ENCODE data around the gene DCT.

DCT gene

DNA sequence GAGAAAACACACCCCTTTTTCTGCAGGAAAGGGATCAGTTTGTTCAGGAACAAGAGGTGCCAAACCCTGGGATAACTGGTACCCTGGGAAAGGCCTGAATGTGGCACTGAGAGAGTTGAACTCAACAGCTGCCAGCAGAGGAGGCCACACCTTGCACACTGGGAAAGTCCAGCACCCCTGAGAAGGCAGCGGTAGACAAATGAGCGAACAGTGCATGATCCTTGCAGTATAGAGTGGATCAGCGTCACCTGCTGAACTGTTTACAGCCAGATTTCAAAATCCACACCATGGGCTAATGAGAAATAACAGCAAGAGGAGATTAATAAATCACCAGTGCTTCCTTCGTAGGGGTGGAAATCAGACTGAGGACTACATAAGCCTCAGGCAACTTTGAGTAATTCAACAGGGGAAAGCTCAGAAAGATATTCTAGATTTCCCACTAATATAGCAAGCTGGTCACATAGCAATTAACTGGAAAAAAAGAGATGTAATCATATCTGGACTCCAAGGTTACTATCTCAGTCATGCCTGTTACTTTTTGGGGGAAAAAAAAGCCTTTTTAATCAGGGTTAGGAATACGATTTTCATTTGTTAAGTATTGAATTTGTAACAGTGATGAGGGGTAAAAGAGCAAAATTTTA, 52.0 kb downstream of the DCT start:
- Mint-ChIP-seq H3K36me3 (ENCODE audit: low read depth) (peaks cover 3% of the 10 kb centered on the region), H3K27me3 (no peaks in the 10 kb centered on the region), H3K9me3 (peaks cover 3% of the 10 kb centered on the region), H3K4me3 (no peak overlapping the region), H3K27ac (no peak overlapping the region), H3K4me1 (peaks cover 18% of the 10 kb centered on the region)
- ATAC-seq (no peak), DNase-seq (no peak)

DNA sequence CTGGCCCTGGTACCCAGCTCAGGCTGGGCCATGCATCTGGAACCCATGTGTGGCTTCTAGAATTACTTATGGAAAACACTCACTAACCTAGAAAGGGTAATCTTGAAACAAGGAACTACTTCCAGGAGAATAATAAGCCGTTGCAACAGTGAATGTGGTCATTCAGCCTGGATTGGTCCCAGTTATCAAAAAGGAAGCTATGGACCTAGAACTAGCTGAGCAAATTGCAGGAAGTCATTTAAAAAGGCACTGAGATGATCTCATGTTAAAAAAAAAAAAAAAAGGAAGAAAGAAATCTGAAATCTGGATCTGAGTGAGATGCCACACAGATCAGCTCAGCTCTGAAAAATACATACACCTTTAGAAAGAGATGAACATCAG, 59.6 kb downstream of the DCT start:
- DNase-seq (no peak), ATAC-seq (no peak)
- Mint-ChIP-seq H3K36me3 (ENCODE audit: low read depth) (peaks cover 18% of the 10 kb centered on the region), H3K4me3 (no peak overlapping the region), H3K27ac (peak overlapping the region; percentile 98), H3K27me3 (no peaks in the 10 kb centered on the region), H3K9me3 (peaks cover 29% of the 10 kb centered on the region), H3K4me1 (peaks cover 50% of the 10 kb centered on the region)

DNA sequence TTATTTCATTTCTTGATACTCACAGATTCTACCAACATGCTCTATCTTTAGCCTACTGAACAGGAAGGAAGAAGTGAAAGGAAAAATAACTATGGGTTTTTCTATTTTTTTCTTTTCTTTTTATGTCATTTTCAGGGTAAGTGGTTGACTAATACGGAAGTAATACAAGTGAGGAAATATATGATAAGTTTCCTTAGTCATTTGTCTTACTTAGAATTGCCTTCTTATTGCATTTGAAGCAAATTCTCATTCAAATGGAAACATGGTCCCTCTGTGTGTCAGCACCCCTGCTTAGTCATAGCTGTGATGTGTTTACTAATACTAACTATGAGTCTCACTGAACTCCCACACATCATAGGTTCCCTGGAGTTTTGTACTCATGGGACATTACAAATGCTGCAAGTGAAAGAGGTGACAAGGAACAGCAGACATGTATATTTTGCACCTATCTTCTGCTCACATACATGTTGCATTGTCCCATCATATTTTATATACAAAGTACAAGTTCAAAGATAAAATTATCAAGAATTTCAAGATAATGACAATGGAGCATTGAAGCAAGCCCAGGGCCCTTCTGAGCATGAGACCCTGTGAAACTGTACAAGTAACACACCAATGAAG, 60.1 kb downstream of the DCT start:
- peak; percentile 18 for DNase-seq
- H3K36me3 Mint-ChIP-seq (ENCODE audit: low read depth): peaks cover 18% of the 10 kb centered on the region
- no peaks in the 10 kb centered on the region for H3K27me3 Mint-ChIP-seq
- peak overlapping the region; percentile 98 for H3K27ac Mint-ChIP-seq
- peaks cover 29% of the 10 kb centered on the region for H3K9me3 Mint-ChIP-seq
- H3K4me1 Mint-ChIP-seq: peaks cover 53% of the 10 kb centered on the region
- ATAC-seq: peak; percentile 97
- H3K4me3 Mint-ChIP-seq: peak overlapping the region; percentile 74

DNA sequence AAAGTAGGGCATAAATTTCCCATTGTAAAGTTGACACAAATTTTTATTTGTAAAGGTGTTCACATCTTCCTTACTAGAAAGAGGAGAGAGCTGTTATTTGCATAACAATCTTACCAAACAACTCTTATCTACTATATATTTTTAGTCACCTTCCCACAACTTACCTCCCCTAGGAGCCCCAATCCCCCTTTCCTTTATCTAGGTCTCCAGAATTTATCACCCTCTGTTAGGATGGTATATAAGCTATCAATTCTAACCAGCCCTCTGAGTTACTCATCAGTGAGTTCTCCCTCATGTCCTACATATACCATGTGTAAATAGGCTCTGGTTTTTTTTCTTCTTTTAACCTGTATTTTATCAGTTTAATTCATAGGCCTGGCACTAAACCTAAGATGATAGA, 62.2 kb downstream of the DCT start:
- Mint-ChIP-seq H3K9me3 (peaks cover 25% of the 10 kb centered on the region), H3K4me1 (peaks cover 69% of the 10 kb centered on the region), H3K36me3 (ENCODE audit: low read depth) (peaks cover 18% of the 10 kb centered on the region), H3K27me3 (no peaks in the 10 kb centered on the region), H3K4me3 (no peak overlapping the region), H3K27ac (peak overlapping the region; percentile 70)
- ATAC-seq (no peak), DNase-seq (no peak)

DNA sequence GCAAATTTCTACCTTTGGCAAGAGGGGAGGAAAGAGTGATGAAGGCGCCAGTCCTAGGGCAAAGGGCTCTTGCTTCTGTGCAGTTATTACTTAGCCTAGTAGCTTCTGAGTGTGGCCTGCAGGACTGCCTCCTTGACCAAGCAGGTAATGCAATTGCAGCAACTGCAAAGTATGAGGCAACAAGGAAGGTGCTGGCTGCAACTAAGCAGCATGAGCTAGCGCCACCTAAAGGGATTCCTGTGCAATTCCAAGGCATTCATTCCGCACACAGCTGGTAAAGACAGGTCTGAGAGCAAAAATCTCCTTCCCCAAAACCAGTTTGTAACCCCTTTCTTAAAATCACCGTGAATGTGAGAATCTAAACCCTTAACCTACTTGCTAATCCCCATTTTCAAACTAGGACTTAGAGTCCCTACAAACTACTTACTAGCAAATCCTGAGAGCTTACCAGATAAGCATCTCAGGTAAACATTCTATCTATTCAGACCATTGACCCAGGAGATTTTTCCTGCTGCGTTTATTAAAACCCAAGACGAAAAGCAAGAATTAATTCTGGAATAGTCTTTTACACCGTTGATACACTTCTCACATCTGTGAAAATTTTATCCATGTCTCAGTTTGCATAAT, 62.9 kb downstream of the DCT start:
- H3K36me3 Mint-ChIP-seq (ENCODE audit: low read depth): peaks cover 17% of the 10 kb centered on the region
- DNase-seq (no peak), ATAC-seq (no peak)
- peaks cover 77% of the 10 kb centered on the region for H3K4me1 Mint-ChIP-seq
- no peak overlapping the region for H3K4me3 Mint-ChIP-seq
- H3K27me3 Mint-ChIP-seq: no peaks in the 10 kb centered on the region
- H3K27ac Mint-ChIP-seq: no peak overlapping the region
- H3K9me3 Mint-ChIP-seq: peaks cover 23% of the 10 kb centered on the region

DNA sequence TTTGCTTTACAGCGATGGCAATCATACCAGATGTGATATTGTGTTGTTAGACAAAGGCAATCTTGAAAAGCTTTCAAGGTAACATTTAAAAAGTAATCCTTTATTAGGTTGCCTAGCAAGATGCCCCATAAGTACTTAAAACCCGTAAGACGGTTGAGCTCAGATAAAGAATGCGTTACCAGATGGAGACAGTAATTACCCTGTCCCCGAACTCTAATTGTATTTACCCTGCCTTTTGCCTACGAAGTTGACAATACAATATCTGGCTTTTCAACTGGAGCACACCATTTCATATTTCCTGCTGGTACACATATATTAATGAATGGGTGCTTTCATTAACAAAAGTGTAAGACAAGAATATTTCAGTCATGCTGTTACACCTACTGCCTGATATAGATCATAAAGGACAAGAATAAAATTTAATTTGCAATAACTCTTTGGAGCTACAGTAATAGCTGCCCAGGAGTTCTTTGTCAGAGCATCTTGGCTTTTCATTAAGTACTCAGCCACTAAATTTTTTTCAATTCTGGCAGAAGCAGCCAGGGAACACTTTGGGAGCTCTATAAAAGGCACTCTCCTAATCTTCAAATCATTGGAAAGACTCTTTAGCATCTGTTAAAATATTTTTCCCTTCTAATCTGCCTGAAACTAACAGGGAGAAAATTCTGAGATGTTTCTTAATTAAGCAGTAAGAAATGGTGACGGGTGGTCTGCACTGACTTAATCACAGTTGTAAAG, 63.8 kb downstream of the DCT start:
- no peaks in the 10 kb centered on the region for H3K27me3 Mint-ChIP-seq

DNA sequence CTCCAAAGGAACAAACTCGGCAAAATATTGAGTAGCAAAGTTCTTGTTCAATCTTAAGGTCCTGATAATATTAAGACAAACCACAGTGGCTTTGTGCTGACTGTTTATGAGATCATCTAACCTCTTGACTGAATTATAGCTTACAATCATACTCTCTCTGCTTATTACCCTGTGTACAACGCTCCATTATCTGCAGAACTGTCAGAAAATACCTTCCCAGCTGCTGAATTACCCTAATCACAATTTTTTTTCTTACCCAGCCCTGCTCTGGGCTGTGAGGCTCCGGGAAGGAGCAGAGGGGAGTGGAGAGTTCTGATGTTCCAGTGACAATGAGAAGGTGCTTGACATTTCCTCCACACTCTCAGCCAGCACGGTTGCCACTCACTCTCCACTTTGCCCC, 64.8 kb downstream of the DCT start:
- peaks cover 61% of the 10 kb centered on the region for H3K4me1 Mint-ChIP-seq
- ATAC-seq: no peak

More for the DNA sequence above, 63.8 kb downstream of the DCT start:
- peaks cover 10% of the 10 kb centered on the region for H3K36me3 Mint-ChIP-seq (ENCODE audit: low read depth)
- no peak for ATAC-seq
- DNase-seq: no peak
- no peak overlapping the region for H3K4me3 Mint-ChIP-seq
- H3K9me3 Mint-ChIP-seq: peaks cover 15% of the 10 kb centered on the region
- peaks cover 71% of the 10 kb centered on the region for H3K4me1 Mint-ChIP-seq
- no peak overlapping the region for H3K27ac Mint-ChIP-seq

DNA sequence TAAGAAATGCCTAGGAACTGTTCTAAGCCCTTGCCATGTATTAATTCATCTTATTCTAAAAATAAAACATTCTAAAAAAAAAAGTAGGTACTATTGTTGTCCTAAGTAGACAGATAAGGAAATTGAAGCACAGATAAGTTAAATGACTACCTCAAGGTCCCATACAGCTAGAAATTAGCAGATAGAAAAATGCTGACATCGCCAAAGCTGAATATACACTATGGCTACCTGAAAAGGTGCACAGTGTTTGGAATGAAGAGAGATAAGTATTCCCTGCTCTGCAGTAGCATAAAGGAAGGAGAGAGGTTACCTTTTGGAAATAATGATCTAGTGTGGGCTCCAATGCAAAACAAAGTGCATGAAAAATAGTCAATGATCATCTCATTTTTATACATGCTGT, 65.3 kb downstream of the DCT start:
- no peak overlapping the region for H3K27ac Mint-ChIP-seq
- peaks cover 9% of the 10 kb centered on the region for H3K9me3 Mint-ChIP-seq
- H3K4me3 Mint-ChIP-seq: no peak overlapping the region
- no peaks in the 10 kb centered on the region for H3K27me3 Mint-ChIP-seq
- ATAC-seq: no peak
- H3K36me3 Mint-ChIP-seq (ENCODE audit: low read depth): peaks cover 4% of the 10 kb centered on the region
- H3K4me1 Mint-ChIP-seq: peaks cover 56% of the 10 kb centered on the region
- no peak for DNase-seq

More for the DNA sequence above, 64.8 kb downstream of the DCT start:
- DNase-seq: no peak
- Mint-ChIP-seq H3K27ac (no peak overlapping the region), H3K4me3 (no peak overlapping the region), H3K27me3 (no peaks in the 10 kb centered on the region), H3K36me3 (ENCODE audit: low read depth) (peaks cover 4% of the 10 kb centered on the region), H3K9me3 (peaks cover 9% of the 10 kb centered on the region)

DNA sequence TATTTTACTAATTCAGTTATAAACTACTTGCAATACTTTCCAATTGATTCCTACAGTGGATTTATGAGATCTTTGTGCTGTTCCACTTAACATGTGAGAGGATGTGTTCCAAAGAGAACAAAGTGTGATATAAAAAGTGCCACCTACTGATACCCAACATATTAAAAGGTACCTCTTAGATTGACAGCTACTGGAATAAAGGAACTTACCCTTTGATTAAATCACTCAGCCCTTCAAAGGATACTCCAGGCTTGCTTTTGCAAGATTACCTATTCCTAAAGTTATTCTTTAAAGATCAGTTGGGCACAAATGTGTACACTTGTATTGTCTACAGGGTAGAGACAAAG, 65.9 kb downstream of the DCT start:
- H3K4me1 Mint-ChIP-seq: peaks cover 50% of the 10 kb centered on the region
- peaks cover 4% of the 10 kb centered on the region for H3K36me3 Mint-ChIP-seq (ENCODE audit: low read depth)
- H3K4me3 Mint-ChIP-seq: no peak overlapping the region
- DNase-seq: no peak
- ATAC-seq: no peak
- no peak overlapping the region for H3K27ac Mint-ChIP-seq
- H3K9me3 Mint-ChIP-seq: peaks cover 9% of the 10 kb centered on the region
- H3K27me3 Mint-ChIP-seq: peaks cover 4% of the 10 kb centered on the region

DNA sequence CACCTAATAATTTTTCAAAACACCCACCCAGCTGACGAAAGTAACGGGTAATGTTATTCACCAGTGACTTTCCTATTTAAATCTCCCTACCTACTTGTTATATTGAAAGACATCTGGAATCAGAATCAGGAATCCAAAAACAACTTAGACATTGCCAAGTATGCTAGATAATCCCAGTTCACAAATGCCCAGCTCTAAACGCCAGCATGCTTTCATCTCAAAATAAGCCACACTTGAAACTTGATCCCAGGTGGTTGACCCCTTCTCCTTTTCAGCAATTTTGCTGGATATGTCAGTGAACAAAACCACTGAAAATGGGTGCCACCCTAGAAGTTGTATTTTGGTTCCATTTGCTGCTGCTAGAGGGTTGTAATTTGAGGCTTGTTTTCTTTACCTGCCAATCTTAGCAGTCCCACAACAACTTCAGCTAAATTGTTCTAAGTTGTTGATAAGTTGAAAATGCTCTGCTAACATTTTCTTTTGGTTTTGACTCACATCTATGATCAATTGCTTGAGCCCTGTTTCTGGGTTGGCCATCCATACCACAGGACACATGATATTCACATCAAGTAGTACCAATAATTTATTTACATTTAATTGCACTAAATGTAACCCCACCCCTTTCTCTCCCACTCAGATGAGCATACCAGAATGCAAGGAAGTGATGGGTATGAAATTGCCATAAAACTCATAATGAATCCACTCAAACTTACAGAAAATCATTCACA, 66.4 kb downstream of the DCT start:
- H3K36me3 Mint-ChIP-seq (ENCODE audit: low read depth): peaks cover 4% of the 10 kb centered on the region
- no peak for ATAC-seq
- peaks cover 46% of the 10 kb centered on the region for H3K4me1 Mint-ChIP-seq
- peaks cover 9% of the 10 kb centered on the region for H3K9me3 Mint-ChIP-seq
- no peak for DNase-seq
- no peak overlapping the region for H3K27ac Mint-ChIP-seq
- H3K27me3 Mint-ChIP-seq: peaks cover 4% of the 10 kb centered on the region
- no peak overlapping the region for H3K4me3 Mint-ChIP-seq

DNA sequence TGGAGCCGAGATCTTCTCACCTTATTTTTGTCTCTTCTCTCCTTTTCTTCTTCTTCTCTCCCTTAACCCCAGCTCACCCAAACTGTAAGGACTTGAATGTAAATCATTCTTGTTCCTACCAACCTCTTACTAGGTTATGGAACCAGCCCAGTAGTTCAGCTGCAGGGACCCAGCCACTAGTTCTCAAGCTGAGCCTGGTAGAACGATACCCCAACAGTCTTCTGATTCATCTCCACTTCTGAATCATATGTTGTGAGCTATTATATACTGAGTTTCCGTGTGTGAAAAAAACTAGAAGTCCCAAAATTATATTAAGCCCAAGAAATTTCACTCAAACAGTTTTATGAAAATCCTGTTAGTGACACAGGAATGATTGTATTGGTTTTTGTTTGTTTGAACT, 67.7 kb downstream of the DCT start:
- Mint-ChIP-seq H3K9me3 (peaks cover 2% of the 10 kb centered on the region), H3K4me3 (no peak overlapping the region), H3K4me1 (peaks cover 36% of the 10 kb centered on the region), H3K27me3 (peaks cover 4% of the 10 kb centered on the region), H3K36me3 (ENCODE audit: low read depth) (no peaks in the 10 kb centered on the region), H3K27ac (no peak overlapping the region)
- DNase-seq (no peak), ATAC-seq (peak; percentile 87)

DNA sequence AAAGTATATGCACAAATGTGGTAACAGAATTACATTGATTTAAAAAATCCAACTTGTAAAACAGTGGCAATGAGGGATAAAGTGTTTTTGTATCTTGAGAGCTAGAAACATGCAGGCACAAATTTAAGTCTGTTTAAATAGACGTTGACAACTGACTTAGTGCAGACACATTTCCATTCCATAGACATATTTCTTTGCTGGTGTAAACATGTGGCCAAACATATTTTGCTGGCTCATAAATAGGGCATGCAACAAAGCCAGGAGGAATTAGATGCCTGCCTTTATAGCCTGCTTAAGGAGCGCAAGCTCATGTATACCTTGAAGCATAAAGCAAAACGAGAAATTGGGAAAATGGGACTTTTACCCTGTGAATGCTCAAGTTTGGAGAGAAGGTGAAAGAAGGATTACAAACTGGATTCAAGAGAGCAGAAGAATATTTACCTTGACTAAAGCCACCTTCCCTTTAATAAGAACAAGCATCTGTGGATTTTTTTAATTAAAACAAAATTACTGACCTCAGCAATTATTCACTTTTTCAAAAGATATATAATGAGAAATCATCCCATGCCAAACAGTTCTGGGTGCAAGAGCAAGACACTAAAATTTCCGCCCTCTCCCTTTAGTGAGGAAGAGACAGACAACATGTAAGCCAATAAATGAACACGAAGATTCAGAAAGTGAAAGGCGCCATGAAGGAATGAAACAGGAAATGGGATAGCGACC, 71.0 kb downstream of the DCT start:
- Mint-ChIP-seq H3K9me3 (no peaks in the 10 kb centered on the region), H3K36me3 (ENCODE audit: low read depth) (no peaks in the 10 kb centered on the region), H3K4me3 (no peak overlapping the region), H3K27me3 (peaks cover 4% of the 10 kb centered on the region), H3K27ac (no peak overlapping the region), H3K4me1 (peaks cover 21% of the 10 kb centered on the region)
- no peak for DNase-seq
- ATAC-seq: no peak

DNA sequence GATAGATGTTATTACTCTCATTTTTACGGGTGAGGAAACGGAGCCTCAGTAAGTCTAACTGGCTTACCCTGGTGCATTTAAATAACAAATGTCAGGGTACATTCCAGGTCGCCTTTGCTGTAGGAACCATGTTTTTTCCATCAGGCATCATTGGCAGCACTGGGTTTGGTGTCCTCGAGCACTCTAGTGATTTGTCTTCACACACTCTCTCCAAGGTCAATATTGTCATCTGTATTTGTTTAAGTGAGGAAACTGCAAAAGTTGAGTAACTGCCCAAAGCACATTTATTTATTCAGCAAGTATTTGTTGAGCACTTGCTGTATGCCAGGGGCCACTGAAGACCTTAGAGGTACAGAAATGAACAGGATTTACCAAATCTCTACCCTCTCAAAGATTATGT, 78.6 kb downstream of the DCT start:
- peaks cover 5% of the 10 kb centered on the region for H3K9me3 Mint-ChIP-seq
- no peak for DNase-seq
- H3K27me3 Mint-ChIP-seq: peaks cover 2% of the 10 kb centered on the region
- ATAC-seq: no peak
- peaks cover 5% of the 10 kb centered on the region for H3K4me1 Mint-ChIP-seq
- H3K36me3 Mint-ChIP-seq (ENCODE audit: low read depth): no peaks in the 10 kb centered on the region
- H3K4me3 Mint-ChIP-seq: no peak overlapping the region
- H3K27ac Mint-ChIP-seq: no peak overlapping the region

DNA sequence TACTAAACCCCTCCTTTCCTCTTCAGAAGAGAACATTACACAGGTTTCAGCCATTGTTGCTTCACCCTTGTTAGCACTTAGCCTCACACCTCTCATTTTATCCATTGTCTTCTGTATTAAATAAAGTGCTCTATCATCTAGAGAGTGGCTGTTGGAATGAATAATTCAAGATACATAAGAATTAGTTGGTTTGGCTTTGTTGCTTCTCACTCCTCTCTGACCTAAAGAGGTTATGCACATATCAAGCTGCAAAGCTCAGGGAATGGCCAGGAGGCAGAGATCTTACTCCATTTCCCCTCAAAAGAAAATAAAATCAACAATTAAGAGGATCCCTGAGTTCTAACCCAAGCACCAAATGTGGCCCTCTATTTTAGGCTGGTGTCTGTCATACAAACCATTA, 79.7 kb downstream of the DCT start:
- Mint-ChIP-seq H3K4me3 (no peak overlapping the region), H3K27me3 (peaks cover 2% of the 10 kb centered on the region), H3K27ac (no peak overlapping the region), H3K9me3 (peaks cover 5% of the 10 kb centered on the region), H3K36me3 (ENCODE audit: low read depth) (no peaks in the 10 kb centered on the region), H3K4me1 (peaks cover 5% of the 10 kb centered on the region)
- no peak for ATAC-seq
- DNase-seq: no peak

Data from activated naive CD8-positive, alpha-beta T cell treated with anti-CD3 and anti-CD28 coated beads, Interleukin-2, amount 50 U/mL, for 24 hours (primary cell).